ENCODE measurements around the gene KRTAP2-3.

- TF ChIP-seq CTCF (IDR thresholded peaks at IDR 0.05) (no peak), POLR2AphosphoS5 (IDR thresholded peaks at IDR 0.05) (no peak)
Measured at GRCh38 chr17:41063449-41063848, 3.5 kb upstream of the KRTAP2-3 start.

Measured in gastroesophageal sphincter (tissue), 3 donors.